GM15510 (cell line): Measurements from ENCODE around the gene CFAP119.

Experiments
- POLR2A ChIP-seq: IDR thresholded peaks from 3 replicates; pipeline ENCODE4 v1.6.1; 2011; ENCODE audit warnings: borderline replicate concordance; ENCODE audit not compliant: insufficient read length; ENCODE audit errors: extremely low read depth

CFAP119 gene

GRCh38 chr16:30773826-30774225 is 12.0 kb upstream of the CFAP119 start:
- TF ChIP-seq POLR2A = no peak

DNA sequence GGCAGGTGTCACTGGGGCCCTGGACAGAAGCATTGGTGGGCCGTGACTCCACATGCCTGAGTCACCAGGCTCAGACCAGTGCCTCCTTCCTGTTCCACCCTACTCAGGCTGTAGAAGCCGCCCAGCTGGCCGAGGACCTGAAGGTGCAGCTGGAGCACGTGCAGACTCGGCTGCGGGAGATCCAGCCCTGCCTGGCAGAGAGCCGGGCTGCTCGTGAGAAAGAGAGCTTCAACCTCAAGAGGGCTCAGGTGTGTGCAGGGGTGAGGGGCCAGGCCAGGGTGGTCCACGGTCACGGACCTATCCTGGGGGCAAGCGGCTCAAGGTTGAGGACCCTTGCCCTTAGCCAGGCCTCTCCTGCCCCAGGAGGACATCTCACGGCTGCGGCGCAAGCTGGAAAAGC is 9.9 kb upstream of the CFAP119 start:
- TF ChIP-seq POLR2A = no peak

DNA sequence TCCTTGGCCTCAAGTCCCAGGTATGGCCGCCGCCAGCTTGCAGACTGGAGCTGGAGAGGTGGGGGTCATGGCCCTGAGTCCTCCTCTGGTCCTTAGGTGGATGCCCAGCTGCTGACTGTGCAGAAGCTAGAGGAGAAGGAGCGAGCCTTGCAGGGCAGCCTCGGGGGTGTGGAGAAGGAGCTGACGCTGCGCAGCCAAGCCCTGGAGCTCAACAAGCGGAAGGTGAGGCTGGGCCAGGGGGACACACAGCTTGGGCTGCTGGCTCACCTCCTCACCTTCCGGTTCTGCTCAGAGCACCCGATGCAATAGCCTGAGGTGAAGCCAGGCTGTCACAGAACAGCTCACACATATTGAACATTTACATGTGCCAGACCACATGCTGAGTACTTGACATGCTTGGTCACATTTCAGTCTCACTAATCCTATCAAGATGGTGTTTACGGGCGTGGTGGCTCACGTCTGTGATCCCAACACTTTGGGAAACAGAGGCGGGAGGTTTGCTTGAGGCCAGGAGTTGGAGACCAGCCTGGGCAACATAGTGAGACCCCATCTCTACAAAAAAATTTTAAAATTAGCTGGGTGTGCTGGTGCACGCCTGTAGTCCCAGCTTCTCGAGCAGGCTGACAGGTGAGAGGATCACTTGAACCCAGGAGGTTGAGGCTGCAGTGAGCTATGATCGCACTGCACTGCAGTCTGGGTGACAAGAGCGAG is 7.7 kb upstream of the CFAP119 start:
- TF ChIP-seq POLR2A = no peak

DNA sequence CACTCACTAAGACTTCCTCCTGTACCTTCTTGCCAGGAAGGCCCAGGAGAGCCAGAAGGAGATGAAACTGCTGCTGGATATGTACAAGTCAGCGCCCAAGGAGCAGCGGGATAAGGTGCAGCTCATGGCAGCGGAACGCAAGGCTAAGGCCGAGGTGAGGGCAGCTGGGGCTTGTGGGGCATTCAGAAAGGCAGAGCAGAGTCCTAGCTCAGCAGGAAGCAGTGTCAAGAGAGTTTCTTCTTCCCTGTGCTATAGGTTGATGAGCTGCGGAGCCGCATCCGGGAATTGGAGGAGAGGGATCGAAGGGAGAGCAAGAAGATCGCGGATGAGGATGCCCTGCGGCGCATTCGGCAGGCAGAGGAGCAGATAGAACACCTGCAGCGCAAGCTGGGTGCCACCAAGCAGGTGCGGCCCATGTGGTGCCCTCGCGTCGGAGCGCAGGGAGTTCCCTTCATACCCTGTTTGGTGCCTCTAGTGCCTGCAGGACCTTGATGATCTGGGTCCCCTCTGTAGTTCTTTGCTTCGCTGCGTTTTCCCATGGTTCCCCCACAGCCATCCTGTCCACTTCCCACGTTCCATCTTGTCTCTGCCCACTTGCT is 6.8 kb upstream of the CFAP119 start:
- TF ChIP-seq POLR2A = no peak

- no peak for TF ChIP-seq POLR2A
Measured at GRCh38 chr16:30767767-30768465, 6.1 kb upstream of the CFAP119 start.

- TF ChIP-seq POLR2A = no peak
Measured at GRCh38 chr16:30766933-30767284, 5.0 kb upstream of the CFAP119 start.

- no peak for TF ChIP-seq POLR2A
Measured at GRCh38 chr16:30766206-30766932, 4.5 kb upstream of the CFAP119 start.

DNA sequence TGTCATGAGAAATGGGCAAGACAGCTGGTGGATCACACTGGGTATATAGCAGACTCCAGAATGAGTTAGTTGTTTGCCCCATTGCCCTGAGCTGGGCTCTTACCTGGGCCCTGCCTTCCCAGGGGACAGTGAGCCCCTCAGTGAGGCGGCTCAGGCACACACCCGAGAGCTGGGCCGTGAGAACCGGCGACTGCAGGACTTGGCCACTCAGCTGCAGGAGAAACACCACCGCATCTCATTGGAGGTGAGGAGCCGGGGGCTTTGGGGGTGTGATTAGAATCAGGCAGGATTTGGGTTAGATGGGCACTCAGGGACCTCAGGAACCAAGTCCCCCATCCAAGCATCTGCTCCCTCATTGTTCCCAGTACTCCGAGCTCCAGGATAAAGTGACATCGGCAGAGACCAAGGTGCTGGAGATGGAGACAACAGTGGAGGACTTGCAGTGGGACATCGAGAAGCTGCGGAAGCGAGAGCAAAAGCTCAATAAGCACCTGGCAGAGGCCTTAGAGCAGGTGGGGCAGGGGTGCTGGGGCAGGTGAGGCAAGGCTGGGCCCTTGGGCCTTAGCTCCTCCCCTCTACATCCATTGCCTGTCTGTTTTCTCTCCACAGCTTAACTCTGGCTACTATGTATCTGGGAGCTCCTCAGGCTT is 3.1 kb upstream of the CFAP119 start:
- no peak for TF ChIP-seq POLR2A

DNA sequence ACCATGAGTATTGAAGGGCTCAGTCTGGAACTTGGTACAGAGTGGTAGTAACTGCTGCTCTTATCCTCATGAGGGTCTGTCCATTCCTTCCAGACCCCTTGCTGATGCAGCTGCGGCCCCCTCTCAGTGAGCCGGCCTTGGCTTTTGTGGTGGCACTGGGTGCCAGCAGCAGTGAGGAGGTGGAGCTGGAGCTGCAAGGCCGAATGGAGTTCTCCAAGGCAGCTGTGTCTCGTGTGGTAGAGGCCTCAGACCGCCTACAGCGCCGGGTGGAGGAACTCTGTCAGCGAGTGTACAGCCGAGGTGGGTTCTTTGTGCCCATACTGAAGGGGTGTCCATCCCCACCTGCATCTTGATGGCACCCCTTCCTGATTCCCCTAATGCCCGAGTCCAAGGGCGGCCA is 2.2 kb upstream of the CFAP119 start:
- TF ChIP-seq POLR2A = no peak

DNA sequence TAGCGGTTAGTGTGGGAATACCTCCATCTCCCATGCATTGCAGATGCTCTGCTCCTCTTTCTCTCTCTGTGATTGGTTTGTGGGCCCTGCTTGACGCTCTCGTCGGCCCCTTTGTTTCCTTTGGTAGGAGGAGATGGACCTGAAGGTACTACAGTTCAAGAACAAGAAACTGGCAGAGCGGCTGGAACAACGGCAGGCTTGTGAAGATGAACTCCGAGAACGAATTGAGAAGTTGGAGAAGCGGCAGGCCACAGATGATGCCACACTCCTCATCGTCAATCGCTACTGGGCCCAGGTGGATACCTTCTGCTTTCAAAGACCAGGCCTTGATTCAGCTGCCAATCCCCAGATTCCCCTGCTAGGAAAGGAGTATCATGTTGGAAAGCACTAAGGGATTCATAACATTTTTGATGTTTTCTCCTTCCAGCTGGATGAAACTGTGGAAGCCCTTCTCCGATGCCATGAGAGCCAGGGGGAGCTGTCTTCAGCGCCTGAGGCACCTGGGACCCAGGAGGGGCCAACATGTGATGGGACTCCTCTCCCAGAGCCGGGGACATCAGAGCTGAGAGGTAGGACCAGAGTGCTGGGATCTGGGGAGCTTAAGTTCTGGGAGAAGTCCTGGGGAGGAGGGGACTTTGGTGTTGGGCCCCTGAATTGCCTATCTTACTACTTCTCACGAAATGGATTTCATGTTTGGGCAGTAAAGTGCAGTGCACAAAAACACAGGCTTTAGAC is 1.3 kb upstream of the CFAP119 start:
- no peak for TF ChIP-seq POLR2A

DNA sequence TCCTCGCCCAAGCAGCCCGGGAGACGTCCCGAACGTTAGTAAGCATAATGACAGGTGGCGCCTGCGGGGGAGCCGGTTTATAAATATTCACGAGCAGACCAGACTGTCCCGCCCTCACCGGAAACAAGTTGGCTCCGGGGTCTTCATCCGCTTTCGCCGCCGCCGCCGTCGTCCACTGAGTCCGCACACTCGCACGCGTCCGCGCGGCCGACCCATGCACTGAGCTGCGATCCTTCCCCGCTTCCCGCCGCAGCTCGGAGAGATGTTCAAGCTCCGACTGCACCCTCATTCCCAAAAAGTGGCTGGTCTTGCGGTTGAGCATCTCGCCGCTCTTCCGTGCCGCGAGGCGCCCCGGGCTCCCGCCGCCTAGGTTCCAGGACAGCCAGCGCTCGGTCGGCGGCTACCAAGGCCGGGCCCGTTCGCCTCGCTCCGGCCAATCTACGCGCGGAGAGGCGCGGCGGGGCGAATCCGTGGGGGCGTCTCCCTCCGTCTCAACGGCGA is 385 bp downstream of the CFAP119 start:
- peak; percentile 30 for TF ChIP-seq POLR2A

GRCh38 chr16:30760577-30761426 is 1.1 kb downstream of the CFAP119 start:
- TF ChIP-seq POLR2A = no peak

DNA sequence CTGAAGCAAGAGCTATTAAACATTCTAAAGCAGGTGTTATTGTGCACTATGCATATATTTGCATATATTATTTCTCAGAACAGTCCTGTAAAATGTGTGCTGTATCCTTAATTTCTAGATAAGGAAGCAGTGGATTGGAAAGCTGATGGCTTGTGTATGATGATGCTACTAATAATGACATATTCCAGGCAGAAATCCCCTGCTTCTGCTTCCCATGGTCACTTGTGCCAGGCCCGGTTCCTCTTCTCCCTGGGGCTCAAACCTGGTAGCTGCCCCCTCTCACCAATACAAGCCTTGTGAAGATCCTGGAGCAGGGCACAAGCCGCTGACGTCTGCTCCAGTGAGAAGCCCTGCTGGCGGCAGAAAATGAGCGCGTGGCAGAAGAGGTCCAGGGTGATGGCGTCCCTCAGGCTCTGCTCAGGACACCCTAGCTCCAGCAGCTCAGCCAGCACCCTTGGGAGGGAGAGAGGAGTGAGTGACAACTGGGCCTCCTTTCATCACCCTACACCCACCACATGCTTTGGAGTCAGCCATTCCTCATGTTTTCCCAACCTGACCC is 1.8 kb downstream of the CFAP119 start:
- no peak for TF ChIP-seq POLR2A
